ENCODE measurements around the gene CHCT1. TPM values are rescaled to one million over a fixed set of nuclear protein-coding genes. Genes with fewer than 3 reads are reported as not detected.

CHCT1 gene
- polyA plus RNA-seq, 3 donors: 0.89 TPM; not detected in 2

GRCh38 chr17:60439501-60439900 lies 17.2 kb downstream of the CHCT1 start:
- H3K79me2 ChIP-seq (ENCODE audit: insufficient read depth, low read length): no peaks in the 10 kb centered on the region
- no peak overlapping the region for H3K27ac ChIP-seq (ENCODE audit: low read depth in 1 of 2, low read length in 2 of 2)
- Mint-ChIP-seq H3K4me1 (peaks cover 34% of the 10 kb centered on the region), H3K27me3 (ENCODE audit: low read depth in 3 of 3) (peaks cover 0 to 4% (median 2%) of the 10 kb centered on the region in 3 donors), H3K9me3 (peaks cover 0 to under 1% (median 0%) of the 10 kb centered on the region in 7 donors), H3K27ac (peak overlapping the region in 2 of 7 donors; percentile 43 to 61), H3K4me3 (peak overlapping the region in 1 of 2 donors; percentile 35), H3K36me3 (no peaks in the 10 kb centered on the region)
- H3K9ac ChIP-seq (ENCODE audit: insufficient read depth, low read length, poor library complexity, severe bottlenecking): no peak overlapping the region
- no peaks in the 10 kb centered on the region for H3K27me3 ChIP-seq (ENCODE audit: control insufficient read depth in 2 of 2, insufficient read depth in 2 of 2, low read length in 2 of 2)
- WGBS (ENCODE audit: insufficient coverage): no CpG with 5 or more reads among the region's 2 CpGs
- H2AFZ ChIP-seq (ENCODE audit: insufficient read depth, low read depth, low read length, poor library complexity, severe bottlenecking): no peak overlapping the region
- H3K4me2 ChIP-seq (replicated peaks; ENCODE audit: extremely low read depth, low read length, poor library complexity, severe bottlenecking): peak overlapping the region; percentile 22
- H3K9me3 ChIP-seq (replicated peaks in 1 of 2; ENCODE audit: control insufficient read depth in 1 of 2, insufficient read depth in 1 of 2, low read length in 2 of 2): no peaks in the 10 kb centered on the region
- no peak for TF ChIP-seq CTCF (IDR thresholded peaks at IDR 0.05)
- DNase-seq: peak in 1 of 3 donors; percentile 12
- intact Hi-C loops (cut with micrococcal nuclease): loop anchor here in 1 of 2 donors (5.0 to 10.0 kb wide), 2 partner anchors 295 to 402 kb away; partner anchors contain the start of gene CA4
- H3K4me3 ChIP-seq (replicated peaks in 1 of 3; ENCODE audit: low read depth in 2 of 3, low read length in 3 of 3): no peak overlapping the region
- H3K4me1 ChIP-seq (ENCODE audit: control insufficient read depth in 1 of 2, insufficient read depth in 2 of 2, low read length in 2 of 2): peaks cover 14 to 17% of the 10 kb centered on the region in 2 donors
- no peaks in the 10 kb centered on the region for H4K20me1 ChIP-seq (ENCODE audit: insufficient read depth, low read length)
- H3K36me3 ChIP-seq (replicated peaks in 1 of 2; ENCODE audit: control insufficient read depth in 1 of 2, insufficient read depth in 2 of 2, low read length in 2 of 2): peaks cover 0 to 6% of the 10 kb centered on the region in 2 donors

GRCh38 chr17:60442271-60443173 lies 20.2 kb downstream of the CHCT1 start:
- H2AFZ ChIP-seq (ENCODE audit: insufficient read depth, low read depth, low read length, poor library complexity, severe bottlenecking): no peak overlapping the region
- no peaks in the 10 kb centered on the region for H3K9me3 ChIP-seq (replicated peaks in 1 of 2; ENCODE audit: control insufficient read depth in 1 of 2, insufficient read depth in 1 of 2, low read length in 2 of 2)
- no peak for TF ChIP-seq CTCF (IDR thresholded peaks at IDR 0.05)
- Mint-ChIP-seq H3K9me3 (no peaks in the 10 kb centered on the region), H3K4me1 (peaks cover 23% of the 10 kb centered on the region), H3K27me3 (ENCODE audit: low read depth in 3 of 3) (peaks cover 0 to 4% (median 2%) of the 10 kb centered on the region in 3 donors), H3K36me3 (peaks cover 12% of the 10 kb centered on the region in 2 donors), H3K27ac (peak overlapping the region in 1 of 7 donors; percentile 10), H3K4me3 (no peak overlapping the region)
- peaks cover 14 to 37% of the 10 kb centered on the region in 2 donors for H3K36me3 ChIP-seq (replicated peaks in 1 of 2; ENCODE audit: control insufficient read depth in 1 of 2, insufficient read depth in 2 of 2, low read length in 2 of 2)
- H3K79me2 ChIP-seq (ENCODE audit: insufficient read depth, low read length): no peaks in the 10 kb centered on the region
- H3K27me3 ChIP-seq (ENCODE audit: control insufficient read depth in 2 of 2, insufficient read depth in 2 of 2, low read length in 2 of 2): no peaks in the 10 kb centered on the region
- peaks cover 7 to 12% of the 10 kb centered on the region in 2 donors for H3K4me1 ChIP-seq (ENCODE audit: control insufficient read depth in 1 of 2, insufficient read depth in 2 of 2, low read length in 2 of 2)
- no peak overlapping the region for H3K27ac ChIP-seq (ENCODE audit: low read depth in 1 of 2, low read length in 2 of 2)
- H3K4me2 ChIP-seq (replicated peaks; ENCODE audit: extremely low read depth, low read length, poor library complexity, severe bottlenecking): no peak overlapping the region
- no peak overlapping the region for H3K4me3 ChIP-seq (replicated peaks in 1 of 3; ENCODE audit: low read depth in 2 of 3, low read length in 3 of 3)
- no peaks in the 10 kb centered on the region for H4K20me1 ChIP-seq (ENCODE audit: insufficient read depth, low read length)
- DNase-seq: no peak
- no peak overlapping the region for H3K9ac ChIP-seq (ENCODE audit: insufficient read depth, low read length, poor library complexity, severe bottlenecking)
- intact Hi-C loops (cut with micrococcal nuclease): no loop called here
- WGBS (ENCODE audit: insufficient coverage): 100% methylated on average over 1 of the region's 6 CpGs

Measured in CD14-positive monocyte (primary cell).